ENCODE results near the gene CLIC4. TPM values are rescaled to one million over a fixed set of nuclear protein-coding genes. Genes with fewer than 3 reads are reported as not detected.
"Not testable (repeated sequence)": the region's sequence is repeated elsewhere in the genome, so short reads cannot be mapped to it uniquely, and the experiment has no call there.

The CLIC4 gene
- total and polyA plus RNA-seq, 11 donors = 111 to 917 (median 387) TPM

DNA sequence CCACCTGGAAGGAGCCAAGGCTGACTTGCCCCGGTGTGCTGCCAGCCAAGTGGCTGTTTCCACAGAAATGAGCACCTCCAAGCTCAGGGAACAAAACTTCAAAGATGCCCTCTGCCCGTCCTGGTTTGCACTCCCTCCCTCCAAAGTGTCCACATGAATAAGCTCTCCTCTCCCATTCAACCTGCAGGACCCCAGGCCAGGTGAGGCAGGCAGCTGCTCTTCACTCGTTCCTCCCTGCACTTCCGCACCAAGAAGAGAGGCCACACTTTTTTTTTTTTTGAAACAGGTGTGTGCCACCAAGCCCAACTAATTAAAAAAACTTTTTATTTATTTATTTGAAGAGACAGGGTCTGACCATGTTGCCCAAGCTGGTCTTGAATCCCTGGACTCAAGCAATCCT is 18.5 kb upstream of the CLIC4 start:
- DNase-seq = no peak
- H3K27ac ChIP-seq = peak overlapping the region in 8 of 12 donors; percentile 13 to 86 (median 60)
- intact Hi-C loops (cut with DNase I) = no loop called here
- TF ChIP-seq, protein P1, sequence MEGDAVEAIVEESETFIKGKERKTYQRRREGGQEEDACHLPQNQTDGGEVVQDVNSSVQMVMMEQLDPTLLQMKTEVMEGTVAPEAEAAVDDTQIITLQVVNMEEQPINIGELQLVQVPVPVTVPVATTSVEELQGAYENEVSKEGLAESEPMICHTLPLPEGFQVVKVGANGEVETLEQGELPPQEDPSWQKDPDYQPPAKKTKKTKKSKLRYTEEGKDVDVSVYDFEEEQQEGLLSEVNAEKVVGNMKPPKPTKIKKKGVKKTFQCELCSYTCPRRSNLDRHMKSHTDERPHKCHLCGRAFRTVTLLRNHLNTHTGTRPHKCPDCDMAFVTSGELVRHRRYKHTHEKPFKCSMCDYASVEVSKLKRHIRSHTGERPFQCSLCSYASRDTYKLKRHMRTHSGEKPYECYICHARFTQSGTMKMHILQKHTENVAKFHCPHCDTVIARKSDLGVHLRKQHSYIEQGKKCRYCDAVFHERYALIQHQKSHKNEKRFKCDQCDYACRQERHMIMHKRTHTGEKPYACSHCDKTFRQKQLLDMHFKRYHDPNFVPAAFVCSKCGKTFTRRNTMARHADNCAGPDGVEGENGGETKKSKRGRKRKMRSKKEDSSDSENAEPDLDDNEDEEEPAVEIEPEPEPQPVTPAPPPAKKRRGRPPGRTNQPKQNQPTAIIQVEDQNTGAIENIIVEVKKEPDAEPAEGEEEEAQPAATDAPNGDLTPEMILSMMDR (IDR thresholded peaks at IDR 0.05) = no peak
- TF ChIP-seq POLR2A (IDR thresholded peaks at IDR 0.05) = no peak
- no peaks in the 10 kb centered on the region for H3K9me3 ChIP-seq
- no peaks in the 10 kb centered on the region for H3K27me3 ChIP-seq
- no peak overlapping the region for H3K4me3 ChIP-seq
- ATAC-seq = no peak
- 87 to 97% (median 95%) methylated on average over 4 of the region's 4 CpGs for WGBS, 4 donors
- no peaks in the 10 kb centered on the region for H3K36me3 ChIP-seq
- H3K4me1 ChIP-seq = peaks cover 0 to 63% (median 34%) of the 10 kb centered on the region in 12 donors

DNA sequence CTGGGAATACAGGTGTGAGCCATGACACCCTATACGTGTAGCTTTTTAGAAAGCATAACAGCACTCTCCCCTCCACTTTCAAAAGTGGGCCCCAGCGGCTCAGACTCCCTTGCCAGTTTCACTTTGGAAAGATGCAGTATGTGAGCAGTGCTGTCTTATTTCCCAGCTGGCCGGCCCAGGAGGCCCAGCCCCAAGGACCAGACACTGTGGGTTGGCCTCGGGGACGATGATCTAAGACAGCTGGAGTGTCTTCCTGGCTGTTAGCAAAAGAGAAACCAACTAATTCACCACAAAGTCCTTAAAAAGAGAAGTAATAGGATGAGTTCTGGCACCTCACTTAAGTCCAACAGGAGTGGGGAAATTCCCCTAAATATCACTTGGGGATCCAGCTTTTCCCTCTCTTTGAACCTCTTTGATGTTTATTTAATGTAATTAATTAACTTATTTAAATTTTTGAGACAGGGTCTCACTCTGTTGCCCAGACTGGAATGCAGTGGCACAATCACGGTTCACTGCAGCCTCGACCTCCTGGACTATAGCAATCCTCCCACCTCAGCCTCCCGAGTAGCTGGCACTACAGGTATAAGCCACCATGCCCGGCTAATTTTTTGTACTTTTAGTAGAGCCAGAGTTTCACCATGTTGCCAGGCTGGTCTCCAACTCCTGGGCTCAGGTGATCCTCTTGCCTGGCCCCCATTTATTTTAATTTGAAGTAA is 17.6 kb upstream of the CLIC4 start:
- no peaks in the 10 kb centered on the region for H3K9me3 ChIP-seq
- TF ChIP-seq POLR2A (IDR thresholded peaks at IDR 0.05) = peak in 1 of 2 donors; percentile 23
- TF ChIP-seq, protein P1 (IDR thresholded peaks at IDR 0.05) = no peak
- DNase-seq = peak; percentile 74 to 84 (median 81)
- H3K36me3 ChIP-seq = no peaks in the 10 kb centered on the region
- peak overlapping the region in 3 of 12 donors; percentile 7 to 15 (median 10) for H3K4me3 ChIP-seq
- intact Hi-C loops (cut with DNase I) = no loop called here
- peak; percentile 45 to 86 (median 83) for ATAC-seq
- 55 to 59% (median 59%) methylated on average over 9 of the region's 9 CpGs for WGBS, 4 donors
- H3K27ac ChIP-seq = peak overlapping the region in 10 of 12 donors; percentile 13 to 86 (median 60)
- H3K27me3 ChIP-seq = no peaks in the 10 kb centered on the region
- H3K4me1 ChIP-seq = peaks cover 0 to 66% (median 34%) of the 10 kb centered on the region in 12 donors

DNA sequence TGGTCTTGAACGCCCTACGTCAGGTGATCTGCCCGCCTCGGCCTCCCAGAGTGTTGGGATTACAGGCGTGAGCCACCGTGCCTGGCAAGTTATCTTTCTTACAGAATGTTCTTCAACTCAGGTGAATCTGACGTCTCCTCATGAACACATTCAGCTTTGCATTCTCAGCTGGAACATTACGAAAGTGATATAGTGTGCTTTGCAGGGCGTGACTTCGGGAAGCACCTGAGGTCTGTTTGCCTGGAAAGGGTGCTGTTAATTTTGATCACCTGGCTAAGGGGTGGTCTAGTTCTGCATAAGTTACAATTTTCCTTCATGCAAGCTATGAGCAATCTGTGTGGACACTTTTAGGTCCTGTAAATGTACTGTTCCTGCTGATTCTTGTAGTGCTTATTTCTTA is 16.3 kb upstream of the CLIC4 start:
- H3K9me3 ChIP-seq = no peaks in the 10 kb centered on the region
- intact Hi-C loops (cut with DNase I) = no loop called here
- 97 to 98% (median 97%) methylated on average over 10 of the region's 10 CpGs for WGBS, 4 donors
- peaks cover 0 to 71% (median 33%) of the 10 kb centered on the region in 12 donors for H3K4me1 ChIP-seq
- H3K36me3 ChIP-seq = no peaks in the 10 kb centered on the region
- TF ChIP-seq, protein P1 (IDR thresholded peaks at IDR 0.05) = no peak
- TF ChIP-seq POLR2A (IDR thresholded peaks at IDR 0.05) = no peak
- H3K27ac ChIP-seq = no peak overlapping the region
- H3K27me3 ChIP-seq = no peaks in the 10 kb centered on the region
- no peak overlapping the region for H3K4me3 ChIP-seq
- DNase-seq = no peak
- no peak for ATAC-seq

DNA sequence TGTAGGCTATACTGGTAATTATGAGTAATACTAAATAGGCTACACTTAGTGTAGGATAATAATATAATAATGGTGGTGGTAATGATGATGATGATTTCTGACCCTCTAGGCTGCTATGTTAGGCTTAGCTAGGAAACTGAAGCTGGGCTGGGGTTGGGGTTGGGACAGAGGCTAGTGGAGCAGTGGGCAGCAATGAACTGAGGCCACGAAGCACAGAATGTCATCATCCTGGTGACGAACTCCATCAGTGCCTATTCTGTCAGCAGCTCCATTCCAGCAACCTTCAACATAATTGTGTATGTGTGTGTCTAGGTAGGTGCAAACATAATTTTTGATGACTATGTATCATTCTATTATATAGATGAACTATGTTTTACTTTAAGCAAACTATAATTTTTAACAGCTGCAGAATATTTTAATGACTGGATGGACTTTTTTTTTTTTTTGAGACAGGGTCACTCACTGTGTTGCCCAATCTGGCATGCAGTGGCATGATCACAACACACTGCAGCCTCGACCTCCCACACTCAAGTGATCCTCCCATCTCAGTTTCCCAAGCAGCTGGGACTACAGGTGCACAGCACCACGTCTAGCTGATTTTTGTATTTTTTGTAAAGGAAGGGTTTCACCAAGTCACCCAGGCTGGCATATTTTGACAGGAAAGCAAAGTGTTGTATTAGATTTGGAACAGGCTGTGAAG is 12.9 kb upstream of the CLIC4 start:
- peaks cover 0 to 62% (median 35%) of the 10 kb centered on the region in 12 donors for H3K4me1 ChIP-seq
- intact Hi-C loops (cut with DNase I) = no loop called here
- H3K27me3 ChIP-seq = no peaks in the 10 kb centered on the region
- H3K4me3 ChIP-seq = no peak overlapping the region
- TF ChIP-seq, protein P1 (IDR thresholded peaks at IDR 0.05) = no peak
- TF ChIP-seq POLR2A (IDR thresholded peaks at IDR 0.05) = no peak
- H3K9me3 ChIP-seq = no peaks in the 10 kb centered on the region
- WGBS, 4 donors = 79 to 87% (median 83%) methylated on average over 4 of the region's 4 CpGs
- DNase-seq (no peak), ATAC-seq (no peak)
- no peaks in the 10 kb centered on the region for H3K36me3 ChIP-seq
- H3K27ac ChIP-seq = peak overlapping the region in 1 of 12 donors; percentile 79

DNA sequence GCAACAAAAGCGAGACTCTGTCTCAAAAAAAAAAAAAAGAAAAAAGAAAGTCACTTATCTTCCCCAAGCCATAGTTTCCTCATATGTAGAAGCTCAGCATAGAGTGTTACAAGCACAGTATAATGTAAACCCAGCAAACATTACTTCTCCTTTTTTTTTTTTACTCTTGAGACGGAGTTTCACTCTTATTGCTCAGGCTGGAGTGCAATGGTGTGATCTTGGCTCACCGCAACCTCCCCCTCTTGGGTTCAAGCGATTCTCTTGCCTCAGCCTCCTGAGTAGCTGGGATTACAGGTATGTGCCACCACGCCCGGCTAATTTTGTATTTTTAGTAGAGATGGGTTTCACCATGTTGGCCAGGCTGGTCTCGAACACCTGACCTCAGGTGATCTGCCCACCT is 11.9 kb upstream of the CLIC4 start:
- H3K9me3 ChIP-seq; intact Hi-C loops (cut with DNase I); H3K4me3 ChIP-seq; H3K27me3 ChIP-seq; H3K36me3 ChIP-seq; DNase-seq: not testable (repeated sequence)
- peak in 2 of 4 donors; percentile 18 to 28 for ATAC-seq
- Histone ChIP-seq H3K27ac (peak overlapping the region in 1 of 12 donors; percentile 79), H3K4me1 (peaks cover 0 to 55% (median 34%) of the 10 kb centered on the region in 12 donors)
- WGBS, 4 donors = 87 to 97% (median 92%) methylated on average over 7 of the region's 7 CpGs
